SK-N-MC (cell line): ENCODE measurements around the gene SOX5.
"Not testable (repeated sequence)": the region's sequence is repeated elsewhere in the genome, so short reads cannot be mapped to it uniquely, and the experiment has no call there.

Experiments used
- DNase-seq: peaks from one replicate; pipeline ENCODE4 v3.0.0-alpha.2; 2011; ENCODE audit warnings: low read depth, low spot score
- H3K27ac ChIP-seq: fragments of 200-600 bp; sonication (generic); 2 replicates; pipeline ENCODE4 v1.5.1; 2016; ENCODE audit warnings: mixed run types
- H3K36me3 ChIP-seq: fragments of 200-600 bp; sonication (generic); 2 replicates; pipeline ENCODE4 v1.6.1; 2017; ENCODE audit warnings: antibody characterized with exemption, low read length, mixed read lengths; ENCODE audit not compliant: insufficient read depth
- H3K4me3 ChIP-seq: fragments of 200-600 bp; sonication (generic); 2 replicates; pipeline ENCODE4 v1.5.1; 2016
- H3K9ac ChIP-seq: fragments of 200-600 bp; sonication (generic); 2 replicates; pipeline ENCODE4 v1.8.0; 2017; ENCODE audit warnings: mixed run types, mixed read lengths; ENCODE audit not compliant: insufficient read length
- H3K9me3 ChIP-seq: fragments of 200-600 bp; sonication (generic); 2 replicates; pipeline ENCODE4 v1.6.1; 2017; ENCODE audit warnings: low read depth, mild to moderate bottlenecking, antibody characterized with exemption, low read length, moderate library complexity, mixed read lengths
- EZH2 ChIP-seq: fragments of 200-600 bp; sonication (generic); IDR thresholded peaks from one replicate; pipeline ENCODE4 v1.6.1; 2017; ENCODE audit warnings: antibody characterized with exemption
- FOXP2 ChIP-seq: optimal IDR thresholded peaks from 2 replicates; pipeline ENCODE3; 2011; ENCODE audit warnings: mild to moderate bottlenecking, moderate library complexity; ENCODE audit not compliant: insufficient read depth; ENCODE audit errors: extremely low read length, control extremely low read depth
- POLR2AphosphoS5 ChIP-seq: IDR thresholded peaks from 2 replicates; pipeline ENCODE4 v1.6.1; 2012; ENCODE audit warnings: mild to moderate bottlenecking, low read depth, low read length, borderline replicate concordance

SOX5 gene

DNA sequence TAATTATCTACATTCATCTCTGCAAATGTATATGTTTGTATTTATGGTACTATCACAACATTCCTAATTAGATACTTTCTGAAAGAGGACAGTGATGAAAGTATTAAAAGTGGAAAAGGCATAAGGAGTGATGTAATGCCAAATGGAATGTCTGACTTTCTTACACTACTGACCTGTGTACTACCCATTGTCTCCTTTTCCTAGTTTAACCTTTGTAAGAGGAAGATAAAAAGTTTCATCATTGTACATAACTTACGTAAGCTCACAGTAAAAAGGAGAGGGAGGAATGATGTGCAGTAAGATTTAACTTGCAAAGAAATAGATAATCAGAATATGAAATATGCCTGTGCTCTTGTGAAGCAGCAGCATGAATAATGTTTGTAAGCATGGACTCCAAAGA, 55.9 kb downstream of the SOX5 start:
- no peak overlapping the region for H3K27ac ChIP-seq
- no peak overlapping the region for H3K4me3 ChIP-seq
- H3K36me3 ChIP-seq: no peaks in the 10 kb centered on the region
- no peaks in the 10 kb centered on the region for H3K9me3 ChIP-seq
- no peak for DNase-seq
- H3K9ac ChIP-seq: no peak overlapping the region
- TF ChIP-seq EZH2 (no peak), POLR2AphosphoS5 (no peak), FOXP2 (no peak)

GRCh38 chr12:23891115-23891514, 58.4 kb downstream of the SOX5 start:
- no peak for TF ChIP-seq EZH2
- no peak for TF ChIP-seq POLR2AphosphoS5
- TF ChIP-seq FOXP2: no peak
- no peaks in the 10 kb centered on the region for H3K36me3 ChIP-seq

DNA sequence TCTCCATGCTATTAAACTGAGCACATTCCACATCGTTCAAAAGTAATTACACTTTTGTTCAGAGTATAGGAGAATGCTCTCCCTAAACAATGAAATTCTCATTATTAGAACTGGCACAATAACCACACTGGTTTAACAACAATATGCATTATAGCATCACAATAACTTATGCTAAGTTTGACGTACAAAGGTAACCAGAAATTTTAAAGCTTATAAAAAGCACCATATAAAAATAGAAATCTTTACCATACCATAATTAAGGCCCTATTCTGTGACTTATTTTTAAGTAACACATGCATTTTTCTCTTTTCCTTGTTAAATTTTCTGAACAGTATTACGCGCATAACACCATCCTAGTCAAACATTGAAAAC, 60.4 kb downstream of the SOX5 start:
- H3K36me3 ChIP-seq: no peaks in the 10 kb centered on the region
- no peak for TF ChIP-seq POLR2AphosphoS5
- no peak for TF ChIP-seq FOXP2
- TF ChIP-seq EZH2: no peak
- H3K27ac ChIP-seq: no peak overlapping the region

More at GRCh38 chr12:23891115-23891514, 58.4 kb downstream of the SOX5 start:
- Histone ChIP-seq H3K27ac (no peak overlapping the region), H3K4me3 (no peak overlapping the region), H3K9me3 (no peaks in the 10 kb centered on the region), H3K9ac (no peak overlapping the region)
- no peak for DNase-seq

GRCh38 chr12:23888396-23889068, 60.9 kb downstream of the SOX5 start:
- TF ChIP-seq EZH2 (no peak), FOXP2 (no peak), POLR2AphosphoS5 (no peak)
- H3K4me3 ChIP-seq: no peak overlapping the region
- no peak overlapping the region for H3K27ac ChIP-seq
- H3K9ac ChIP-seq: no peak overlapping the region
- DNase-seq: no peak
- no peaks in the 10 kb centered on the region for H3K9me3 ChIP-seq
- H3K36me3 ChIP-seq: no peaks in the 10 kb centered on the region

More for the DNA sequence above, 60.4 kb downstream of the SOX5 start:
- Histone ChIP-seq H3K4me3 (no peak overlapping the region), H3K9ac (no peak overlapping the region), H3K9me3 (no peaks in the 10 kb centered on the region)
- no peak for DNase-seq

- Histone ChIP-seq H3K27ac (no peak overlapping the region), H3K9ac (no peak overlapping the region), H3K36me3 (no peaks in the 10 kb centered on the region), H3K9me3 (no peaks in the 10 kb centered on the region), H3K4me3 (no peak overlapping the region)
- no peak for TF ChIP-seq FOXP2
- TF ChIP-seq POLR2AphosphoS5: no peak
- TF ChIP-seq EZH2: no peak
- DNase-seq: no peak
Observed at GRCh38 chr12:23887055-23887835, 62.2 kb downstream of the SOX5 start.

GRCh38 chr12:23885394-23885793, 64.1 kb downstream of the SOX5 start:
- Histone ChIP-seq H3K9ac (no peak overlapping the region), H3K9me3 (no peaks in the 10 kb centered on the region), H3K4me3 (no peak overlapping the region), H3K36me3 (no peaks in the 10 kb centered on the region), H3K27ac (no peak overlapping the region)
- no peak for TF ChIP-seq POLR2AphosphoS5
- no peak for TF ChIP-seq EZH2
- no peak for TF ChIP-seq FOXP2
- no peak for DNase-seq

- no peak overlapping the region for H3K27ac ChIP-seq
- no peak for DNase-seq
- H3K9me3 ChIP-seq: no peaks in the 10 kb centered on the region
- TF ChIP-seq FOXP2: no peak
- no peak for TF ChIP-seq EZH2
- TF ChIP-seq POLR2AphosphoS5: no peak
- no peaks in the 10 kb centered on the region for H3K36me3 ChIP-seq
- no peak overlapping the region for H3K4me3 ChIP-seq
- no peak overlapping the region for H3K9ac ChIP-seq
Observed at GRCh38 chr12:23884909-23885308, 64.6 kb downstream of the SOX5 start.

GRCh38 chr12:23880988-23881387, 68.5 kb downstream of the SOX5 start:
- H3K27ac ChIP-seq: no peak overlapping the region
- no peaks in the 10 kb centered on the region for H3K9me3 ChIP-seq
- TF ChIP-seq POLR2AphosphoS5 (no peak), FOXP2 (no peak)
- H3K9ac ChIP-seq: no peak overlapping the region
- no peaks in the 10 kb centered on the region for H3K36me3 ChIP-seq
- no peak overlapping the region for H3K4me3 ChIP-seq
- DNase-seq: no peak

GRCh38 chr12:23876618-23877017, 72.9 kb downstream of the SOX5 start:
- not testable (repeated sequence) for DNase-seq, H3K36me3 ChIP-seq

More at GRCh38 chr12:23876618-23877017, 72.9 kb downstream of the SOX5 start:
- not testable (repeated sequence) for H3K9me3 ChIP-seq, H3K27ac ChIP-seq, H3K9ac ChIP-seq, H3K4me3 ChIP-seq
